ENCODE measurements around the gene CPNE9. TPM values are rescaled to one million over a fixed set of nuclear protein-coding genes. Genes with fewer than 3 reads are reported as not detected.

The CPNE9 gene
- total and polyA plus RNA-seq, 4 experiments from 2014 or later: 0.58 to 0.64 TPM; not detected in 2

DNA sequence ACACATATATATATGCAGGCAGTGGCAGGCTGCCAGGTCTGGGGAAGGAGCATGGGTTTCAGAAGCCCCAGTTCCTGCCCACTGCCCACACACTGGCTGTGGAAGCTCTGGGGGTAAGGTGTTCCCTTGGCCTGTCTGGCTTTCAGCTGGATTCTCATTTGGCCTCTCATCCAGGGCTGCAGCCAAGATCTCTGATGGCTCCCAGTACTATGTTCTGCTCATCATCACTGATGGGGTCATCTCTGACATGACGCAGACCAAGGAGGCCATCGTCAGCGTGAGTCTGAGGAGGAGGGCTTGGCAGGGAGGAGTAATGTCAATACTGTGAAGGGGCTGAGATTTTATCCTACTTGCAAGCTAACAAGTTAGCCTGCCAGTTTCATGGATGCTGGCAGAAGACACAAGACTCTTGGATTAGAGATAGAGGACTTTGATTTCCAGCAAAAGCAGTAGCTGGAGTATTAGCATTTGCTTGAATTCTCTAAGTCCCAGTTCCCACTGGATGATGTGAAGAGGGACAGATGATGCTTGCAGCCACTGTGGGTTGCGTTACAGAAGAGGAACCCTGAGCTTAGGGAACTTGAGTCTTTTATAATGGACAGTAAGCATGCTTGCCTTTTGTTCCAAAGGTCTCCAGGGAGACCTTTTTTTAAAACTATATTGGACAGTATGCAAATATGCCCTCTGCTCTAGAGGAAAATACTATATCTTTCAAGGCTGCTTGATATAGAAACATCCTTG is 22.3 kb downstream of the CPNE9 start:
- Mint-ChIP-seq H3K36me3 (peaks cover 0 to 4% of the 10 kb centered on the region in 2 donors), H3K27me3 (peaks cover 0 to 4% of the 10 kb centered on the region in 2 donors), H3K4me3 (no peak overlapping the region), H3K27ac (peak overlapping the region in 1 of 7 donors; percentile 12), H3K9me3 (no peaks in the 10 kb centered on the region), H3K4me1 (peaks cover 17 to 38% (median 29%) of the 10 kb centered on the region in 4 donors)
- Histone ChIP-seq H3K9me3 (ENCODE audit: control insufficient read depth in 1 of 2, low read length in 2 of 2) (no peaks in the 10 kb centered on the region), H3K4me3 (ENCODE audit: low read length in 2 of 2) (no peak overlapping the region), H3K36me3 (ENCODE audit: insufficient read depth, low read length) (no peaks in the 10 kb centered on the region), H3K4me1 (ENCODE audit: insufficient read depth, low read length) (peaks cover 27% of the 10 kb centered on the region), H3K27me3 (ENCODE audit: insufficient read depth, low read length) (no peaks in the 10 kb centered on the region), H3K27ac (ENCODE audit: low read depth, low read length) (no peak overlapping the region)
- CTCF ChIA-PET (ENCODE audit: partially characterized antibody): interaction anchor here (1.9 to 4.1 kb wide), 6 partner anchors 12 to 373 kb away, joined by 4 to 28 read pairs (median 12); partner anchors contain the start of gene MTMR14
- POLR2A ChIA-PET (ENCODE audit: partially characterized antibody): interaction anchor here (0.6 kb wide), 1 partner anchor 164 kb away, joined by 3 read pairs; the partner anchor contains the start of gene JAGN1
- no peak for DNase-seq
- intact Hi-C loops (cut with micrococcal nuclease): no loop called here

DNA sequence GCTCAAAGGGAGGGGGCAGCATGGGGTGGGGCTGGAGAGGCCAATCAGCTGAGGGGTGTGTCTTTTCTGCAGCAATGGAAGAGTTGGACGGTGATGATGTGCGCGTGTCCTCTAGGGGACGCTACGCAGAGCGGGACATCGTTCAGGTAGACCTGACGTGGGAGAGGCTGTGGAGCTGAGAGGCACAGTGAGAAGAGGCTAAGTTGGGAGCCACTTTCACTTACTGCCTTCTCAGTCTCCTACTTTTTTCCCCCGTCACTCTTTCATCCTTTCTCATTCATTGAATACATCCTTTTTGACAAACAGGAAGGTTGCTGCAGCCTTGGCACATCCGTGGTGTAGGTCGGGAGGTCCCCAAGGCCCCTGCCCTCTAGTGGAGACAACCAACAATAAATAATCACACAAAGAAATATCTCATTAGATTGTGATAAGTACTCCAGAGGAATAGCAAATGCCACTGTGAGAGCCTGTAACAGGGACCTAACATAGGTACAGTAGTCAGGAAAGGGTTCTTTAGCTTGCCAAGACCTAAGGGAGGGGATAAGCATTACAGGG is 23.5 kb downstream of the CPNE9 start:
- Mint-ChIP-seq H3K9me3 (peaks cover 0 to 2% (median 0%) of the 10 kb centered on the region in 8 donors), H3K36me3 (peaks cover 0 to 8% of the 10 kb centered on the region in 2 donors), H3K4me1 (peaks cover 17 to 42% (median 29%) of the 10 kb centered on the region in 4 donors), H3K27me3 (peaks cover 0 to 4% of the 10 kb centered on the region in 2 donors), H3K27ac (peak overlapping the region; percentile 45 to 95 (median 75)), H3K4me3 (peak overlapping the region; percentile 65 to 87 (median 78))
- H3K9me3 ChIP-seq (ENCODE audit: control insufficient read depth in 1 of 2, low read length in 2 of 2): no peaks in the 10 kb centered on the region
- DNase-seq: peak; percentile 67 to 78 (median 71)
- peaks cover 27% of the 10 kb centered on the region for H3K4me1 ChIP-seq (ENCODE audit: insufficient read depth, low read length)
- intact Hi-C loops (cut with micrococcal nuclease): loop anchor here (1.0 kb wide), 2 partner anchors 22 to 374 kb away; partner anchors contain the start of gene OGG1
- H3K36me3 ChIP-seq (ENCODE audit: insufficient read depth, low read length): no peaks in the 10 kb centered on the region
- ChIA-PET CTCF (ENCODE audit: partially characterized antibody) (interaction anchor here (0.6 to 4.1 kb wide), 23 partner anchors 11 to 374 kb away, joined by 3 to 38 read pairs (median 5); partner anchors contain the start of genes ARPC4, CRELD1, EMC3 and MTMR14), POLR2A (ENCODE audit: partially characterized antibody) (interaction anchor here (0.8 to 1.7 kb wide), 7 partner anchors 9 to 83 kb away, joined by 3 to 9 read pairs (median 4); partner anchors contain the start of genes ARPC4, MTMR14, OGG1 and TTLL3)
- H3K27me3 ChIP-seq (ENCODE audit: insufficient read depth, low read length): no peaks in the 10 kb centered on the region
- peak overlapping the region in 1 of 2 donors; percentile 46 for H3K4me3 ChIP-seq (ENCODE audit: low read length in 2 of 2)
- H3K27ac ChIP-seq (ENCODE audit: low read depth, low read length): peak overlapping the region; percentile 21

DNA sequence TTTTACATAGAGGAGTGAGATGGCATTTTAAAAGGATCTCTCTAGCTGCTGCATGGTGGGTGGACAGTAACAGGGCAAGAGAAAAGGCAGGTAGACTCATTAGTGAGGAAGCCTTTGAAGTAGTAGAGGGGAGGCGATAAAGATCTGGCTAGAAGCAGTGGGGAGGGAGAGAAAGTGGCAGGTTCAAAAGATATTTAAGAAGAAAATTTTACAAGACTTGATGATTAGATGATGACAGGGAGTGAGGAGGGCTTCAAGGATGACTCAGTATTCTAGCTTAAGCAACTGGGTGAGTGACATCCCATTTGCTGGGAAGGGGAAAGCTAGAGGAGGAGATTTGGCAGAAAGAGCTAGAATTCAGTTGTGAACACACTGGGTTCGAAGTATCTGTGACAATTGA is 24.1 kb downstream of the CPNE9 start:
- POLR2A ChIA-PET (ENCODE audit: partially characterized antibody): interaction anchor here (0.8 to 1.7 kb wide), 7 partner anchors 10 to 82 kb away, joined by 3 to 9 read pairs (median 4); partner anchors contain the start of genes ARPC4, MTMR14, OGG1 and TTLL3
- intact Hi-C loops (cut with micrococcal nuclease): loop anchor here (1.0 kb wide), 2 partner anchors 22 to 374 kb away; partner anchors contain the start of gene OGG1

DNA sequence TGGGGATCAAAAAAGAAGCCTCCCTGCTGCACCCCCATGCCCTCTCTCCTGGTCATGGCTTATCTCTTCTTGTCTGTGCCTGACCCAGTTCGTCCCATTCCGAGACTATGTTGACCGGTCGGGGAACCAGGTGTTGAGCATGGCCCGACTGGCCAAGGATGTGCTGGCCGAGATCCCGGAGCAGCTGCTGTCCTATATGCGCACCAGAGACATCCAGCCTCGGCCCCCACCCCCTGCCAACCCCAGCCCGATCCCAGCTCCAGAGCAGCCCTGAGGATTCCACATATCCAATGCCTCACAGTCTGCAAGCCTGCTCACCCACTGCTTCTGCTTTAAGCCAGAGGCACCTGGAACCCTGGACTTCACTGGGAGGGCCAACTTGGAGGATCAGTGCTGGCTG is 25.8 kb downstream of the CPNE9 start:
- Mint-ChIP-seq H3K4me3 (peak overlapping the region in 4 of 8 donors; percentile 45 to 78 (median 56)), H3K27me3 (no peaks in the 10 kb centered on the region), H3K9me3 (peaks cover 0 to 2% (median 0%) of the 10 kb centered on the region in 8 donors), H3K36me3 (peaks cover 7 to 26% of the 10 kb centered on the region in 2 donors), H3K4me1 (peaks cover 35 to 65% (median 50%) of the 10 kb centered on the region in 4 donors), H3K27ac (peak overlapping the region in 1 of 7 donors; percentile 48)
- ChIA-PET CTCF (ENCODE audit: partially characterized antibody) (interaction anchor here (1.5 to 4.1 kb wide), 4 partner anchors 9 to 376 kb away, joined by 3 to 38 read pairs (median 12); no protein-coding TSS in a partner anchor), POLR2A (ENCODE audit: partially characterized antibody) (interaction anchor here (4.2 kb wide), 1 partner anchor 80 kb away, joined by 23 read pairs; the partner anchor contains the start of gene MTMR14)
- H3K36me3 ChIP-seq (ENCODE audit: insufficient read depth, low read length): peaks cover 8% of the 10 kb centered on the region
- no peak overlapping the region for H3K27ac ChIP-seq (ENCODE audit: low read depth, low read length)
- no peaks in the 10 kb centered on the region for H3K27me3 ChIP-seq (ENCODE audit: insufficient read depth, low read length)
- no peak for DNase-seq
- no peak overlapping the region for H3K4me3 ChIP-seq (ENCODE audit: low read length in 2 of 2)
- H3K4me1 ChIP-seq (ENCODE audit: insufficient read depth, low read length): peaks cover 49% of the 10 kb centered on the region
- H3K9me3 ChIP-seq (ENCODE audit: control insufficient read depth in 1 of 2, low read length in 2 of 2): no peaks in the 10 kb centered on the region
- intact Hi-C loops (cut with micrococcal nuclease): no loop called here

More for the DNA sequence above, 24.1 kb downstream of the CPNE9 start:
- H3K36me3 ChIP-seq (ENCODE audit: insufficient read depth, low read length): no peaks in the 10 kb centered on the region
- H3K4me1 ChIP-seq (ENCODE audit: insufficient read depth, low read length): peaks cover 32% of the 10 kb centered on the region
- H3K9me3 ChIP-seq (ENCODE audit: control insufficient read depth in 1 of 2, low read length in 2 of 2): no peaks in the 10 kb centered on the region
- no peak overlapping the region for H3K27ac ChIP-seq (ENCODE audit: low read depth, low read length)
- CTCF ChIA-PET (ENCODE audit: partially characterized antibody): interaction anchor here (0.7 to 4.1 kb wide), 19 partner anchors 11 to 374 kb away, joined by 3 to 38 read pairs (median 6); partner anchors contain the start of genes ARPC4, EMC3, MTMR14 and OGG1
- DNase-seq: no peak
- peak overlapping the region in 3 of 8 donors; percentile 5 to 85 (median 11) for H3K4me3 Mint-ChIP-seq
- H3K4me1 Mint-ChIP-seq: peaks cover 21 to 48% (median 34%) of the 10 kb centered on the region in 4 donors
- no peak overlapping the region for H3K4me3 ChIP-seq (ENCODE audit: low read length in 2 of 2)
- H3K27me3 ChIP-seq (ENCODE audit: insufficient read depth, low read length): no peaks in the 10 kb centered on the region
- peaks cover 0 to 13% of the 10 kb centered on the region in 2 donors for H3K36me3 Mint-ChIP-seq
- peak overlapping the region in 6 of 7 donors; percentile 64 to 95 (median 78) for H3K27ac Mint-ChIP-seq
- peaks cover 0 to 2% (median 0%) of the 10 kb centered on the region in 8 donors for H3K9me3 Mint-ChIP-seq
- peaks cover 0 to 2% of the 10 kb centered on the region in 2 donors for H3K27me3 Mint-ChIP-seq

DNA sequence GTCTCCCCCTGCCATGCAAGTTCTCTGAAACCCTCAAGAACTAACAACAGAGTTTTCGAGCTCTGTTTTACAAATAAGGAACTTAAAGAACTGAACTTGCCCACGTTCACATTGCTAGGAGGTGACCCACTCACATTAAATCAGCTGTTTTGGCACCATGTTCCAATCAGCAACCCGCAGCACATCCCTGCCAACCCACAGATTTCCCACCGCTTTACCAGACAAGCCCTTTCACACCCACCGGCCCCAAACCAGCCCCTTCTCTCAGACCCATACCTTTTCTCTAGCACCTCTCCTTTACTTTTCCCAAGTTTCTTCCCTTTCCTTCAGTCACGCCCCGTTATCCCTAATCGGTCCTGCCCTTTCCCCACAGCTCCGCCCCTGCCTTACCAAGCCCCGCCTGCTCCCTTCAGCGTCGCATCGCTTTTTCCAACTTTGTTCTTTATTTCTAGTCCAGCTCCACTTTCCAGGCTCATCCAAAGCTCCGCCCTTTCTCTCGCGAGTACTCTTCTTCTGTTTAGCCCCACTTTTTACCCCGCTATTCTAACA is 27.1 kb downstream of the CPNE9 start:
- Mint-ChIP-seq H3K27me3 (no peaks in the 10 kb centered on the region), H3K27ac (peak overlapping the region; percentile 93 to 98 (median 95)), H3K4me3 (peak overlapping the region; percentile 87 to 95 (median 92)), H3K36me3 (peaks cover 11 to 39% of the 10 kb centered on the region in 2 donors), H3K4me1 (peaks cover 44 to 71% (median 59%) of the 10 kb centered on the region in 4 donors), H3K9me3 (peaks cover 0 to 2% (median 0%) of the 10 kb centered on the region in 8 donors)
- no peak for DNase-seq
- no peaks in the 10 kb centered on the region for H3K9me3 ChIP-seq (ENCODE audit: control insufficient read depth in 1 of 2, low read length in 2 of 2)
- H3K4me3 ChIP-seq (ENCODE audit: low read length in 2 of 2): peak overlapping the region; percentile 48 to 96
- peak overlapping the region; percentile 77 for H3K27ac ChIP-seq (ENCODE audit: low read depth, low read length)
- H3K27me3 ChIP-seq (ENCODE audit: insufficient read depth, low read length): no peaks in the 10 kb centered on the region
- H3K4me1 ChIP-seq (ENCODE audit: insufficient read depth, low read length): peaks cover 62% of the 10 kb centered on the region
- ChIA-PET CTCF (ENCODE audit: partially characterized antibody) (interaction anchor here (0.5 to 4.8 kb wide), 8 partner anchors 18 to 96 kb away, joined by 3 to 17 read pairs (median 3); partner anchors contain the start of genes ARPC4, MTMR14 and OGG1), POLR2A (ENCODE audit: partially characterized antibody) (interaction anchor here (0.7 to 4.2 kb wide), 16 partner anchors 10 to 334 kb away, joined by 3 to 60 read pairs (median 5); partner anchors contain the start of genes ARPC4, CAMK1, CRELD1 and JAGN1)
- H3K36me3 ChIP-seq (ENCODE audit: insufficient read depth, low read length): peaks cover 11% of the 10 kb centered on the region
- intact Hi-C loops (cut with micrococcal nuclease): loop anchor here (1.0 to 5.0 kb wide), 11 partner anchors 19 to 592 kb away; partner anchors contain the start of genes BRK1, CRELD1, MTMR14 and OGG1
